Tongue (tissue), 2 donors: Measurements from ENCODE around the gene RASSF1. TPM values are rescaled to one million over a fixed set of nuclear protein-coding genes. Genes with fewer than 3 reads are reported as not detected.

Experiments used
- DNase-seq: peaks from one replicate; pipeline ENCODE4 v3.0.0-alpha.2; 2015
- total RNA-seq: library from RNA; depleted of rRNA; stranded (reverse); fragments of >200 nt; gene quantifications from one replicate; pipeline ENCODE4 v1.2.3, GENCODE V29; 2014

RASSF1 gene, protein sequence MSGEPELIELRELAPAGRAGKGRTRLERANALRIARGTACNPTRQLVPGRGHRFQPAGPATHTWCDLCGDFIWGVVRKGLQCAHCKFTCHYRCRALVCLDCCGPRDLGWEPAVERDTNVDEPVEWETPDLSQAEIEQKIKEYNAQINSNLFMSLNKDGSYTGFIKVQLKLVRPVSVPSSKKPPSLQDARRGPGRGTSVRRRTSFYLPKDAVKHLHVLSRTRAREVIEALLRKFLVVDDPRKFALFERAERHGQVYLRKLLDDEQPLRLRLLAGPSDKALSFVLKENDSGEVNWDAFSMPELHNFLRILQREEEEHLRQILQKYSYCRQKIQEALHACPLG
- 43.2 TPM for total RNA-seq

DNA sequence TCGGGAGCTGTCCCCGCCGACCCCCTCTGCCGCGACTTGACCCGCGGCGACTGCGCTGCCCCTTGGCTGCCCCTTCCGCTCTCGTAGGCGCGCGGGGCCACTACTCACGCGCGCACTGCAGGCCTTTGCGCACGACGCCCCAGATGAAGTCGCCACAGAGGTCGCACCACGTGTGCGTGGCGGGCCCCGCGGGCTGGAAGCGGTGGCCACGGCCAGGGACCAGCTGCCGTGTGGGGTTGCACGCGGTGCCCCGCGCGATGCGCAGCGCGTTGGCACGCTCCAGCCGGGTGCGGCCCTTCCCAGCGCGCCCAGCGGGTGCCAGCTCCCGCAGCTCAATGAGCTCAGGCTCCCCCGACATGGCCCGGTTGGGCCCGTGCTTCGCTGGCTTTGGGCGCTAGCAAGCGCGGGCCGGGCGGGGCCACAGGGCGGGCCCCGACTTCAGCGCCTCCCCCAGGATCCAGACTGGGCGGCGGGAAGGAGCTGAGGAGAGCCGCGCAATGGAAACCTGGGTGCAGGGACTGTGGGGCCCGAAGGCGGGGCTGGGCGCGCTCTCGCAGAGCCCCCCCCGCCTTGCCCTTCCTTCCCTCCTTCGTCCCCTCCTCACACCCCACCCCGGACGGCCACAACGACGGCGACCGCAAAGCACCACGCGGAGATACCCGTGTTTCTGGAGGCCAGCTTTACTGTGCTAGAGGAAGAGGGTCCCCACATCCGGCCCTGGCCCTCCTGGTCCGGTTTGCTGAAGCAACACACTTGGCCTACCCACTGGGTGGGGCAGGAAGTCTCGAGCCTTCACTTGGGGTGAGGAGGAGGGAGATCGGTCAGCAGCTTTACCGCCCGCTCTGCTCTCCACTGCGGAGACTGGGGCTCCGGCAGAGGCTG, at the start of gene RASSF1:
TSS of gene RASSF1 (minus strand) at position 389 of the 882 bp plus-strand sequence. CDS start at position 358, 31 bp downstream.
- DNase-seq = peak; percentile 80

DNA sequence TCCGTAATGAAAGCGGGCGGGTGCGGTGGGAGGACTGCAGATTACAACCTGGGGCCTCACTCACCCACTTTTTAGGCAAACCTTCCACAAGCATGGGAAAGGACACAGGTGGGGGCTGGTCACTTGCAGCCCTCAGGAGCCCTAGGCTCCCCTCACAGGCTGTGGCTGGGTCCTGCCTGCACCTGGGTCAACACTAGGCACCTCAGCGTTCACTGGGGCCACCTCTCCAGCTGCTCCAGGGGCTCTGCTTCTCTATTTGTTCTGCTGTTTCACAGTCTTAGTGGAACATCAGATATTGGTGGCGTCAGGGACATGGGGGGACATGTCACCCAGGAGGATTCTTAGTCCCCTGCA, 48.8 kb upstream of the RASSF1 start:
- DNase-seq = no peak

DNA sequence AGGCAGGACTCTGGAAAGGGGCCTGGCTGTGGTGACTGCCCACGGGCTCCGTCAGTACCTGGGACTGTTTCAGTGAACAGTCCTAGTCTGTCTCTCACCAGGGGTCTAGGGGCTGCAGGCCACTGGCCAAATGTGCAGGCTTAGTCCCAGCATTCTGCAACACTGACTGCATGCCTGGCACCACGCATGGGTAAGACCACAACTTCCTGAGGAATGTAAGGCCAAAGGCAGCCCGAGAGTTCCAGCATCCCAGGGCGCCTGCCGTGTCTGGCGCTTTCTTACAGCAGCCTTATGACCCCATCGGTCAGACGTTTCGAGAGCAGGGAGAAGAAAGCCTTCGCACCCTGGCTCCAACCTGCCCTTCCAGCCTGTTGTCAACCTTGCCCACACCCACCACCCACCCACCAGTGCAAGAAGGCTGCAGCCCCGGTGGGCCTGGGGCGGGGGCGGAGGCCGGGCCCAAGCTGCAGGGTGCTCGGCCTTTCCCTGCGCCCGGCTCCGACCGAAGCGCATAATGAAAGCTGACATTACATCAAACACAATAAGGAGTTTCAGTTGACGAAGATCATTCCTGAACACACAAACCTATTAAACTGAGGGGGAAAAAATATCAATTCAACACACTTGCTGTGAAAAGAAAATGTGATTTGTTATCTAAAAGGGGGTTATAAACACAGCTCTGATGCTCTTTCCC, 48.2 kb upstream of the RASSF1 start:
- no peak for DNase-seq

DNA sequence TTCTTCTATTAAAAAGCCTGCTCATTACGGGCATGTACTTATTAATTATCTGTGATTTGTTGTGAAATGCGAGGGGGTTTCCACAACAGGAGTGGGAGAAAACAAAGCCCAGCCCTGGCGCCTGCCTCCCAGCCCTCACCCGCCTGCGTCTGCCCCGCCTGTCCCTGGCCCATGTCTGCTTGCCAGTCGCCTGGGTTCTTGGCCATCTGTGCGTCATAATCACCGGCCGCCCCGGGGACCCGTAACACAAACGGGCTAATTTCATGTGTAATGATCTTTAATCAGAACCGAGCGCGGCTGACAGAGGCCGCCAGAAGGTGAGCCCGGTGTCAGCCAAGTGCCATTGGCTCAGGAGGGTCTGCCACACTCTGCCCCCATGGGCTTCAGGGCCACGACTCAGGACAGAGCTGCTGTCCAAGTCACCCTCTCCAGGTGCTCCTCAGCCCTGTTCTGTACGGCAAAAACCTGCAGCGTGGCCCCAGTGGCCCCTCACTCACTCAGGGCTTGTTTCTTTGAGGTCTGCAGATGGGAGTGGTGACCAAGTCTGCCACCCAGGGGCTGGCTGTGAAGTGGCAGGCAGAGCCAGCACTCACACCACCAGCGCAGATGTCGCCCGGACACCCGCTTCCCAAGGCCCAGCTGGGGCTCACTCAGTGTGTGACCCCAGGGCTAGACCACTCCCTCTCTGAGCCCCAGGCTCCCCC, 47.5 kb upstream of the RASSF1 start:
- peak; percentile 56 for DNase-seq

DNA sequence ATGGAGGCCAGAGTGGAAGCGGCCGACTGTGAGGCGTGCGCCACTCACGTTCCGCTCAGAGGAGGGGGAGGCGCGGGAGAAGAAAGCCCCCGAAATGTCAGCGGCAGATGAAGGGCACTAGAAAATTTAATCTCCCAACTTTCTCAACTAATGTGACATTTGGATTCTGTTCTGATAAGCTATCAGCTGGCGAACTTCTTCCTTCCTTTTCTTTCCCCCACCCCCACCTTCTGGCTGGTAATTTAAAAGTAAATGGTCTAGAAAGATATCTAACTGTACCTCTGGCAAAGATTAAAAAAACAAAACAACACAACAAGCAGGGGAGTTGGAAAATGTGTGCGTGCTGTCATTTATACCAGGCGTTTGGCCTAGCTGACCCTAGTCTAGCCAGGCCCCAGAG, 45.1 kb upstream of the RASSF1 start:
- DNase-seq = no peak

DNA sequence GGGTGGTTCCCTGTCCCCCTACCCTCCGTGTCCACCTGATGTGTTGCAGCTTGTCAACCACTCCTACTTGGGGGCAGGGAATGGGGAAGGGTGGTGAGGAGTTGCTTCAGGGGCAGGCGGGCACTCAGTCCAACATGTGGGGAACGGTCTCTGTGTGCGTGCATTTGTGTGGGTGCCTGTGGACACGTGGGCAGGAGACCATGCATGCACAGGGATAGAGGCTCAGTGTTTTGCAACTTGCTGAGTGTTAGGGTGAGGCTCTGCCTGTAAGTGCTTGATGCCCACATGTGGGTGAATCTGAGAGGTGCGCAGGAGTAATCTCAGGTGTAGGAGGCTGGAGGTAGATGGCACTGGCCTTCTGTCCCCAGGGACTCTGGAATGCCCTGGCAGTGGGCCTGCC, 43.1 kb upstream of the RASSF1 start:
- DNase-seq = no peak

DNA sequence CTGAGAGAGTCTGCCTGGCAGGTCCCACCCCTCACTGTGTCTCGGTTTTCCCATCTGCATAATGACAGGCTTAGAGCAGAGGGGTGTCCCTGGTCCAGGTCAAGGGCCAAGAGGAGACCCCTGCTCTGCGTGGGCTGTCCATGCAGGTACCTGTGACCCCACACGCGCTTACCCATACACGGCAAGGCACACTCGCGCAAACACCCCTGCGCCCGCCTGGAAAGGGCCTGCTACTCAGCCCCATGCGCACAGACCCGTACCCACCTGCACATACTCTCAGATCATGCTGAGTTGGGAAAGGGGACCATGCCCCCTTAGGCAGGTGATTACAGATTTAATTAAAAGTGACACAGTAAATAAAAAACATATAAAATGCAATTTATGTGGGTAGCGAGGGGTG, 42.1 kb upstream of the RASSF1 start:
- no peak for DNase-seq

DNA sequence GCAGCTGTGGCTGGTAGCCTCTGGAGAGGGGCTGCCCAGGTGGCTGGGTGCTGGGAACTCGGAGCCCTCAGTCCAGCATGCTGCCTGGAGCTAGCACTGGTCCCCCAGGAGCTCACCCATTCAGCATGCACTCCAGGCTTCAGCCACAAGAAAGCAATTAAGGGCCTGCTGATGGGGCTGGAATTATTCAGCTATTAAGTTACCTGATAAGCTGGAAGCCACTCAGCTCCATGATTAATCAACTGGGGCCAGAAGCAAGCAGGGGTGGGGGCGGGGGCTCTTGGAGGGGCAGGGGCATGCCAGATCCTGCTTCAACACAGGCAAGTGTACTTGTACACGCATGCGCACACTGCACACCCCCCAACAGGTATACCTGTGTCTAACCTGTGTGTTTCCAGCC, 40.7 kb upstream of the RASSF1 start:
- no peak for DNase-seq

DNA sequence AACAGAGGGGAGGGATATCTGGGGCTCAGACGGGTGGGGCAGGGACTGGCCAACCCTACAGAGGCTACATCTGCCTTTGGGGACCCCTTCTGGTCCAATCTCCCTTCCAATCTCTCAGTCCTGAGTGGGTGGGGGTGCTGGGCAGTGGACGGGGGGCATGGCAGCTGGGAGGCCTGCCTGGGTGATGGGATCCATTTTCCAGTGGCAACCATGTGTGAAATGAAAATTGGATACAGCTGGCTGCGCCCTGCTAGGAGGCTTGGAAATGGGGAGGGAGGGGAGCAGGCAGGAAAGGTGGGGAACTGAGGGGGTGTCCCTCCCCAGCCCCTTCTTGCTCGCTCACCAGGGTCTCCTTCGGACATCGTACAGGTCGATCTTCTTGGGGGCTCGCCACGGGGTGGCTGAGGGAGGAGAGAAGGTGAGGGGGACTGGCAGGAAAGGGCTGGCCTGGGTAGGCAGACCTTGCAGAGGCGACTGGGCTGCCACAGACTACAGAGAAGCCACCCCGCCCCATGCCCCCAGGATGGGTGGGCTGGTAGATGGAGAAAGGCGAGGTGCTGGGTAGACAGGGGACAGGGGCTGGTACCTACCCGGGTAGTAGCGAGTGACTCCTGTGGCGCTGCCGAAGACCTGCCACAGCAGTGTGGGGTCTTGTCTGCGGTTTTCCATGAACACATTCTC, 39.9 kb upstream of the RASSF1 start:
- no peak for DNase-seq

DNA sequence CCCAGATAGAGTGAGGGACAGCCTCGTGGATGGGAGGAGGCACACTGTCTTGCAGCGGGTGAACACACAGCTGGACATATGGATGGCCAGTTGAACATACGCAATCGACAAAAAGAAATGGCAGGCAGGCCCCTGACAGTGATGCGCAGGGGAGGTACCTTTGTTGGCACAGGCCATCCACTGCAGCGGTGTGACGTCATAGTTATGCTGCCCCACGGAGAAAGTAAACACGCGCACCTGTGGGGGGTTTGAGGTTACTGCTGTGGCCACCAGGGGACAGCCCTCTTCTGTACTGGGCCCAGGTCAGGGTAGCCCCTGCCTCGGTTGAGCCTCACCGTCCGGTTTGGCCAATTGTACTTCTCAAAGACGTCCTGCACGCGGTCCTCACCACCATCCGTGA, 38.1 kb upstream of the RASSF1 start:
- DNase-seq = no peak

DNA sequence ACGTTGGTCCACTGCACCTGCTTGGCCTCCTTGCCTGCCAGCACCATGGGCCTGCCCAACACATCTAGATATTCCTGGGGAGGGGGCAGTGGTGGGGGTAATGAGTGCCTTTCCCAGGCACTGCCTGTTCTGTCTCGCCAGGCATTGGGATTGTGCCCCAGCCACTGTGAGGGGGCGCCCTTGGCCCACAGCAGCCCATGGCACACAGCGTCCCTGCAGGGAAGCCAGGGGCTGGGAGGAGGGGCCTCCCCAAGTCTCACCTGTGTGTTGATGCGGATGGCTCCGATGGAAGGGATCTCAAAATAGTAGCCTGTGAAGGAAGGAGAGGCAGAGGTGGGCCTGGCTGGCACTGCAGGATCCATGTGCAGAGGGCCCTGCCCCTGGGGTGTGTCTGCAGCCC, 37.4 kb upstream of the RASSF1 start:
- no peak for DNase-seq

DNA sequence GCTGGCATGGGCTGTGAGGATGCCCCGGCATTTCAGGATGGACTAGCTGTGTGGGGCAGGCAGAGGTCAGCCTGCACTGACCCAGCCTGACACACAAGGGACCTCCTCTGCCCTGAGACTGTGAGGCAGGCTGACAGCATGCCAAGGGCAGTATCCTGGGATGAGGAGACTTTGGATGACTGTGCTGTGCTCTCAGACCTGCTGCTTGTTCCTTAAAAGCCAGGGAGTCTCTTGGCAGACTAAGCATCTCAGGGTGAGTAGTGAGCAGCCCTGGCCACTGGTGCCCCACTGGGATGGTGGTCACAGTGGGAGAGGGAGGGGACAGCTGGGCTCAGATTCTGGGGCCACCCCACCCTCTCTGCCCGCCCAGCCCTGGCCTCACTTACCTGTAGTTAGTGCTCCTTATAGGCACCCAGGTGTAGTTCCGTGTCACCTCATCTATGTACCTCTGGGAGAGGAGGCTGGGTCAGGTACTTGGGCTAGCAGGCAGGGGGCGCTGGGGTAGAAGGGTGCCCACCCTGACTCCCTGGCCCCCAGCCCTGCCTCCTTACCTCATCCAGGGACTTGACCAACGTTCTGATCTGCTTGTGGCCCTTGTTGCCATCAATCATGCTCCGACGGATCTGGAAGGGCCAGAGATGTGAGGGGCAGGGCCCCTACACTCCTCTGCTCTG, 34.8 kb upstream of the RASSF1 start:
- no peak for DNase-seq

DNA sequence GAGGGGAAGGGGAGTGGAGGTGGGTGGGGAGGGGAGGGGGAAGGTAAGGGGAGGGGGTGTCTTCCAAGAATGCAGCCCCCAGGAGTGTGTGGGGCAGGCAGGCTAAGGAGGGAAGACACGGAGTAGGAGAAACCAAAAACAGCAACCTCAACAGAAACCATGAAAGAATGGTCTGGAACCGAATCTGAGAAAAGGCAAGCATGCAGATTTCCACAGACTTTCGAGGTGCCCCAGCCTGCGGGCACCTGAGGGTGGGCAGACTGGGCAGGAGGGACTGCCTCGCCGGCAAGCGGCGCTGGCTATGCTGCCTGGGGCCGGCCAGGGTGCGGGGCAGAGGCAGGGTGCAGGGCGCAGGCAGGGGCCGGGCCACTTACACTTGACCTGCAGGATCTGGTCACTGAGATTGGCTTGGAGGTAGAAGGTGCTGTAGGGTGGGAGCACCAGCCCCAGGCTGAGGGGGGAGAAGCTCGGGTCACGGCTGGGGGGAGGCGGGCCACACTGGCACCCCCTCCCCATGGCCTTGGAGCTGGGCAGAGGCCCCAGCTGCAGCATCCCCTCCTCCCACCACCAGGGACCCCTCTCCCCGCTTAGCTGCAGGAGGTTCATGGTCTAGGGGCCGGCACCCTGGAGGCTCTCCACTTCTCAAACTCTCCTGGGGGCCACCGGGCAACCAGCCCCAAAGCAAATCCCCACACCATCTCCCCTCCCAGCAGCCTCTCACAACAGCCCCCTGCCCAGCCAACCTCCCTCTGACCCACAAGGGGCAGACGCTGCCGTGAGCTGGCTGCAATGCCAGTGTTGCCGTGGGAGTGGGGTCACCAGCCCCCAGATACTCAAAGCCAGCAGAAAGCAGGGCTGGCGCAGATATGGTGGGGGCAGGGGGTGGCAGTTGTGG, 34.0 kb upstream of the RASSF1 start:
- no peak for DNase-seq

DNA sequence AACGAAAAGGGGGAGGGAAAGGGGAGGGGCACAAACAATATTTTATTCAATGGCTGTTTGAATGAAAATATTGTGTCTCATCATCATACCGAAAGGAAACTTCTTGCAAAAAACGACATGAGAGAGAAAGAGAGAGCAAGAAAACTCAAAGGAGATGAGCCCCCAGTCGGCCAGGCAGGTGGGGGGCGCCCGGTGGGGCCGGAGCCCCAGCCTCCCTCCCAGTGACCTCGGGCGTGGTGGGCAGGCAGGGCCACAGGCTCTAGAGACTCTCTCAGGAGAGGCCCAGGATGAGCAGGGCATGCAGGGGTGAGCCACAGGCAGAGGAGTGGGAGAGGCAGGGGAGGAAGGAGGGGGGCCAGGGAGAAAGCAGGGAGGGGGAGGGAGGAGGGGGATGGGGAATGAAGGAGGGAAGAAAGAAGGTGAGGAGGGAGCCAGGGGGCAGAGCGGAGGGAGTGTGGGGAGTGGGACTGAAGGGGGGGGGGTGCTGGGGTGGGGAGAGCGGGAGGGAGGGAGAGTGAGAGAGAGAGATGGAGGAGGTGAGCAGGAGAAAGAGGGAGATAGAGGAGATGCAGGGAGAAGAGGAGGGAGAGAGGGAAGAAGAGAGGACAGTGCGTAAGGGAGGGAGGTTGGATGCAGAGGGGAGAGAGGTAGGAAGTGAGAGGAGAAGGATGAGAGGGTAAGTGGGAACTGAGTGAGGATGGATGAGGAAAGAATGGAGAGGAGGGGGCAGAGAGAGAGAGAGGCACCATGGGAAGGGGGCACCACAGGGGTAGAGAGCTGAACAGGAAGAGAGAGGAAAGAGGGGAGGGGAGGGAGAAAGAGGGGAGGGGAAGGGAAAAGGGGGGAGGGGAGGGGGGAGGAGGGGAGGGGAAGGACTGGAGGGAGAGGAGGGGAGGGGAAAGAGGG, 32.8 kb upstream of the RASSF1 start:
- peak; percentile 54 for DNase-seq

DNA sequence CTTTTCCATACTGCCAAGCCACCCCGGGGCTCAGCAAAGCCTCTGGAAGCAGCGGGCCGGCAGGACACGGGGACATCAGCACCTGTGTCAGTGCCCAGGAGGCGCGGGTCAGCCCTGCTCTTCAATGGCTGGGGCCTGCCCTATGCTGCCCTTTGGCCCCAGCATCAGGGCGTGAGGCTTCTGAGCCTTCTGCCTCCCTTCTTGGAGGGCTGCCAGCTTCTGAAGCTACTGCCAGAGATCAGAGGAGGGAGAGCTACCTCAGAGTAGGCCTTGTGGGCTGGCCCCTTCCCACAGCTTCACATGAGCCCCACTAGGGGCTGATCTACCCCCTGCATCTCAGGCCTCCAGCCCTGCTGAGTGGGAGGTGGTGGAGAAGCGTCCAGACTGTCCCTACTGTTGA, 31.7 kb upstream of the RASSF1 start:
- DNase-seq = peak; percentile 51

DNA sequence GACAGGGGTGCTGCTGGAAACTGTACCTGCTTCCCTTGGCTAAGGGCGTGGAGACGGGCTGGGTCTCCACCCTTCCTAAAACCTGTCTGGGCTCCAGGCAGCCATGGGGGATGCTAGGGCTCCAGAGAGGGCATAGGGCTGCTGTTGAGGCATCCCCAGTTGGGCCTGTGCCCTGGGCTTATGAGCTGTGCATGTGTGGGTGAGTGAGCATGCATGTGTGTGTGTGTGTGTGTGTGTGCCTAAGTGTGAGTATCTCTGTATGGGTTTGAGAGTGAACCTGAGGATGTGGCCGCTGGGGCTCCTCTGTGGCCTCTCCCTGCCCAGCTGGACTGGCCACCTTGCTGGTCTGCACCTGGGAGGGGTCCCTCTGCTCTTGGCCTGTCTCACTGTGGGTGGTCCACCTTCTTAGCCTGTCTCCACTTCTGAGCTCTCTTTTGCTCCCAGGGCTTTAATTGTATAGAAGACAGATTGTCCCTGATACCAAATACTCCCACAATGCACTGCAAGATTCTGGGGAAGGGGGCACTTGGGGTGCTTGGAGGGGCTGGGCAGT, 30.6 kb upstream of the RASSF1 start:
- DNase-seq = no peak

DNA sequence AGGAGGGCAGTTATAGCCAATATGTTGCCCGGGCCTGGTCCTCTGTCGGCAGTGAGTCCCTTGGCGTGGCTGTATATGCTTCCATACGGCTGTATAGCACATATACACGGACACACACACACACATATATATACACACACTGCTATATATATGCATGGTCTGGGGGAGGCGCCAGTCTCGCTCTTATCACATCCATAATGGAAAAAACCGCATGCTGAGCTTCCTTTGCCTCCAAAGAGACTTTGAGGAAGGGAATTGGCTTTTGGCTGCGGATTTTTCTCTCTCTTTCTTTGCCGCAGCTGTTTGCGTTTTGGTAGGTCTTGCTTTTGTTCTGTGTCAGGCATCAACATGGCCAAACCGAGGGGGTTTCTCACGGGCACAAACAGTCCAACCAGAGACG, 30.0 kb upstream of the RASSF1 start:
- DNase-seq = peak; percentile 83

DNA sequence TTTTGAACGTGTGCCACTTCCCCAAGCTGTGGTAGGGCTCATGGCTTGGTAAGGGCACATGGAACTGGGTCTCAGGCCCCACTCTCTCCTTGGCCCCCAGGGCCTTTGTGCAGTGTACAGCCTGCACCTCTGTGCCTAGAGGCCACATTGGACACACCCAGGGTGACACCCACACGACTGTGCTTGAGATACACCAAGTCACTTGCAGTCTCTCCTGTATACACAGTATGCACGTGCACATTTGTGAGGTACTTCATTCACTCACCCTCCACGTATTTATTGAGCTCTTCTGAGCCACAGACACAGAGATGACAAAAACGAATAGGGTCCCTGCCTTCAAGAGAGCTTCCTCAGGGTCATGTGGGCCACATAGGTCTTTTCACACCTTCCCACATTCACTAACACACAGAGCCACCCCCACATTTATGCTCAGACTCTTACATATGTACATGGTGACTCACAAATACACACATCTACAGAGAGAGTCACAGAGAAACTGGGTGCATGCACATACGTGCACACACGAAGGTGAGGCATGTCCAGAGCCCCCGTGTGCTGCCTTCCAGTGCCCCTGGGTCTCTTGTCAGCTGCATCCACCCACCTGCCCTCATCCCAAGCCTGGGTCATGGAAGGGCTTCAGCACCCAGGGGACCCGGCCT, 28.5 kb upstream of the RASSF1 start:
- no peak for DNase-seq
